HG03558 (cell line): ENCODE results near the gene MFN2.
A peak's percentile ranks its signal among the peaks of the same experiment; 100 is the strongest.
"Not testable (repeated sequence)": the region's sequence is repeated elsewhere in the genome, so short reads cannot be mapped to it uniquely, and the experiment has no call there.

Experiments used
- ATAC-seq: cut with Tn5 transposase; IDR thresholded peaks from one replicate; pipeline ENCODE4 v1.9.1; 2021; ENCODE audit warnings: moderate number of reproducible peaks; ENCODE audit not compliant: unreplicated experiment; ENCODE audit errors: extremely low read depth

Gene MFN2

DNA sequence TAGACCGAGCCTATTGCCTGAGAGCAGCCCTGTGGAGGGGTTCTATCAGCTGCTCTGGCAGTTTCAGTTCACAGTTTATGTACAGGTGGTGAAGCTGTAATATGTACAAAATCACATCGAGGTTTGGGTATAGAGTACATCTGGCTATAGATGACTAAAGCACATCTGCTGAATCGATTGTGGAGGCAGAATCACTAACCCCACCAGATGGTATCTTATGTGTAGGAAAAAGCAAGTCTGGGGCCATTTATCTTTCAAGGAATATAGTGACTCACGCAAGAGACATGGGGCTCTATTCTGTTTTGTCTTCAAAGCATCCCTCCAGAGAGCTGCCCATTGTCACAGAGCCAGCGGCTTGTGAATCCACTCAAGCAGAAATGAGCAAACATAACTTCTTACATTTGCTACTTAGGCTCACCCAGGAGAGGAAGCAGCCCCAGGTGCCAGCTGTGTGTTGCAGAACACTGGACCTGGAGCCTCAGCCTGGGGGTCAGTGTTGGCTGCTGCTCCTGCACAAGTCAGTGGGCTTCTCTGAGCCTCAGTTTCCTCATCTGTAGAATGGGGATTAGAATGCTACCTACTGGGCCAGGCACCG is 60.3 kb downstream of the MFN2 start:
- peak; percentile 64 for ATAC-seq

- ATAC-seq: not testable (repeated sequence)
Observed at GRCh38 chr1:12044187-12044877, 64.1 kb downstream of the MFN2 start.

DNA sequence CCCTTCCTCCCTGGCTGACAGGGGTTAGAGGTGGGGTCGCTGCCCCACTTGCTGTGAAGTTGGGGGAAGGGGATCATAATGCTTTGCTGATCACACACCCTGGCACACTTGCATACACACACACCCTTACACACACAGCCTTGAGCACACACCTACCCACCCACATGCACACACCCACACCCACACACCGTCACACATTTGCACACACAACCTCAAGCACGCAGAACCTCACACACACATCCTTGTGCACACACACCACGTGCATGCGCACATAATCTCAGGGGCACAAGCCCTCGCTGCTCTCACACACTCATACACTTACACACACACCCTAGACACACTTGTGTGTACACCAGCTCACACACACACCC is 66.5 kb downstream of the MFN2 start:
- ATAC-seq: no peak

- no peak for ATAC-seq
Observed at GRCh38 chr1:12047120-12047876, 67.1 kb downstream of the MFN2 start.

DNA sequence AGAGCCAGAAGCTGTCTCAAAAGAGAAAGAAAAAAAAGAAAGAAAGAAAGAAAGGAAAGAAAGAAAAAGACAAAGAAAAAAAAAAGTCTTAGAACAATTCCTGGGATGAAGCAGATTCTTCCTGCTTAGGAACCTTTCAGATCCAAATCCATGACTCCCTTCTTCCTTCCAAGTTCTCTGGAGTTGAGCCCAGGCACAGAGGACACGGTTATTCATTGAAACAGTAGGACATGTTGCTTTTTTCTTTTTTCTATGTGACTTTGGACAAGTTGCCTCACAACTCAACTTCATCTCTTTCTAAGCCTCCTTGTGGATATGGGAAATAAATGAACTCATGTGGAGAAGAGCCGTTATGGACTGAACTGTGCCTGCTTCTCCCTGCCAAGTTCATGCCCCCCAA is 68.1 kb downstream of the MFN2 start:
- ATAC-seq: no peak

DNA sequence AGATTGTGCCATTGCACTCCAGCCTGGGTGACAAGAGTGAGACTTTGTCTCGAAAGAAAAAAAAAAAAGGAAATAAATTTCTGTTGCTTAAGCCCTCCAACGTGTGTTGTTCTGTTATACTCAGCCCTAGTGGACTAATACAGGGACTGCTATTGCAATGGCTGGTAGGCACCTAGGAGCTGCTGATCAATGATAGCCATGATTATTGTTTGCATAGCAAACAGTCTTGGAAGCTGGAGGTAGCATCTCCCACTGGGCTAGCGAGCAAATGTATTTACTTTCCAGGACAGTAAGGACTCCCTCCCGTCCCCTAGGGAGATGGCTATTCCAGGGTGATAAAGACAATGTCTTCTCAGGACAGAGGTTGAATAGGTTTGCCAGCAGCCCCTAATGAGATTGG is 69.4 kb downstream of the MFN2 start:
- no peak for ATAC-seq

DNA sequence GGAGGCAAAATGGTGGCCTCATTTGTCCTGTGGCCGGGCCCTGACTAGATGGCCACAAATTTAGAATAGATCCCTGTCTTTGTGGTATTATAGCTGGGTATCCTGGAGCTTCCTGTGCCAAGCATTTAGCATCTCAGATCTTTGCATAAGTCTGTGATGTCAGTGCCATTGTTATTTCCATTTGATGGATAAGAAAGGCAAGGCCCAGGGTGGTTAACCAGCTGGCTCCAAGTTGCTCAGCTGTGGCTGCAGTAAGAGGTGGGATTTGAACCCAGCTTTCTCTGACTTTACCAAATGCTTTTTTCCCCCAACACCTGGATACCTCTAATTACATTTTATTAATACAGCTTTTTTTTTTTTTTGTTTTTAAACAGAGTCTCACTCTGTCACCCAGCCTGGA is 71.1 kb downstream of the MFN2 start:
- ATAC-seq: no peak

DNA sequence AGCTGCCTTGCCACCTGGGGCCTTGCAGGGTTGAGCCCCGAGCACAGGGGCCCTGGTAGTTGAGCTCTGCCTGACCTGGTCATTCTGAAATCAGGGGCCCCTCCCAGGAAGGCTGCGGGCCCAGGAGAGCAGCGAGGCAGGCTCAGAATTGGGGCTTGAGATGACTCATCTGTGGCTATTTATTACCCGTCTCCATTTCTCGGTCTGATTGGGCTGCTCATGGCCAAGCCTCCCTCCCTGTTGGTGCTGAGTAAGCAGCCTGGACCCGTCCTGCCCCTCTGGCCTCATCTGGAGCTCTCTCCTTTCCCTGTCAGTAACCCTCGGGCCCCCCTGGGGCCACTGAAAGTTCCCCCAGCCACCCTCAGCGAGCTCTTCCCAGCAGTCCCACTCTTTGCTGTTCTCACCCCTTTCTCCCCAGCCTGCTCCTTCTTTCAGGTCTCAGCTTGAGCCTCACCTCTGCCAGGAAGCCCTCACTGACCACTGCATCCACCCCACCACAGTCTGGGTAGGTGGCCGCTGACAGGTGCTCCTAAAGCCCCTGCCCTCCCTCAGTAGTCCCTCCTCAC is 71.8 kb downstream of the MFN2 start:
- ATAC-seq: peak; percentile 32

GRCh38 chr1:12052997-12053686 is 72.9 kb downstream of the MFN2 start:
- ATAC-seq: no peak

DNA sequence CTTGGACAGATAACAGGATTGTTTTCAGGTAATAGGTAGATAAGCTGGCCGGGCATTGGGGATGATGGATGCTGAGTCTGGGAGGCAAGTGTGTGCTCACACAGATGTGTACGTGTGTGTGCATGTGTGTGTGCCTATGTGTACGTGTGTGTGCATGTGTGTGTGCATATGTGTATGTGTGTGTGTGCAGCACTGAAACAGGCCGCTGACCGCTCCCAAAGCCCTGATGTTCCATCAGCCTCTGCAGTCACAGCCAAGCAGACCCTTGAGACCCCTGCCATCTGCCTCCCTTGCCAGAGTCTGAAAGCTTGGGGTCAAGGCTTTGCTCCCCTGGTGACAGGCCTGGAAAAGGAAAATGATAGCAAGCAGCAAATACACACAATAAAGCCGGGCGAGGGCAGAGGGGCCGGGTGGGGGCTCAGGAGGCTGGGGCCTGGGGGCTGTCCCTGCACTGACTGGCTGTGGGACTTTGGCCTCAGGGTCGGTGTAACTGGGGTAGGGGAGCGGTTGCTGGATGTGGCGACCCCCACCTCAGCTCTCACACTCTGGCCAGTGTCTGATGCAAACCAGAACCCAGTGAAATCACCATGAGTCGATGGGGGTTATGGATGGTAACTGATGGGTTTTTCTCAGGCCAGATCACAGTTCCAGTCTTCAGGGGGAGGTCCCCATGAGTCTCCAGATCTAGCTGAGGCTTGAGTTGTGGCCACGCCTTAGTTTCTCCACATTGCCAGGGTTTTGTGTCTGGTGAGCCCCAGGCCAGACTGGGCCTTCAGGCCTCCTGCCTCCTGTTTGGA is 73.7 kb downstream of the MFN2 start:
- ATAC-seq: no peak

- ATAC-seq: no peak
Observed at GRCh38 chr1:12055259-12055658, 75.0 kb downstream of the MFN2 start.

DNA sequence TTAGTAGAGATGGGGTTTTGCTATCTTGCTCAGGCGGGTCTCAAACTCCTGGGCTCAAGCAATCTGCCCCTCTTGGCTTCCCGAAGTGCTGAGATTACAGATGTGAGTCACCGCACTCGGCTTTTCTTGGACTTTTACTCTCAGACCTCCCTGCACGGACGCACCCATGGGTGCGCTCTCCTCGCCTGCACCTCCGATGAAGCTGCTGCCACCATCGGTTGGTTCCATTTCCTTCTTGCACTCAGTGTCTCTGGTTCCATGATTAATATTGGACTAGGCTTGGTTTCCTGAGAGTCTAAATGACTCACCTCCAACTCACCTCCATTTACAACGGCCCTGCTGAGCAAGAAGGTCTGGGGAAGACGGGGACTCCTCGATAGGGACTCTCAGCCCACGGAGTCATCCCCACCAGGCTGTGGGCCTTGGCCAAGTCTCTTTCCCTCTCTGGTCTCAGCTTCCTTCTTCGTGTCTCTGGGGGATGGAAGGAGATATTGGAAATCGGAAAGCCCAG is 76.1 kb downstream of the MFN2 start:
- ATAC-seq: no peak

GRCh38 chr1:12057382-12057781 is 77.1 kb downstream of the MFN2 start:
- ATAC-seq: no peak

- ATAC-seq: no peak
Observed at GRCh38 chr1:12057940-12058687, 77.9 kb downstream of the MFN2 start.

DNA sequence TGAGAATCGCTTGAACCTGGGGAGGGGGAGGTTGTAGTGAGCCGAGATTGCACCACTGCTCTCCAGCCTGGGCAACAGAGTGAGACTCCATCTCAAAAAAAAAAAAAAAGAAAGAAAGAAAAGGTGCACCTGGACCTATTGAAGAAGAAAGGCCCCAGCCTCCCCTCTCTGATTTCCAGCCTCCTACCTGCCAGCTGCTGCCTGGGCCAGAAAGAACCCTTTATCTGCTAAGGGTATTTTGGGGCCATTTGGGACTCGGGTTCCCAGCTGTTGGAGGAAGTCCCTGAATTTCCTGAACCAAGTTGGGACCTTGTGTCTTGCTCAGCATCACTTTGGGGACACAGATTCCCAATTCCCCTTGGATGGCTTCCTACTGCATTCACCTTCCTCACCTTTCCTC is 79.0 kb downstream of the MFN2 start:
- no peak for ATAC-seq

DNA sequence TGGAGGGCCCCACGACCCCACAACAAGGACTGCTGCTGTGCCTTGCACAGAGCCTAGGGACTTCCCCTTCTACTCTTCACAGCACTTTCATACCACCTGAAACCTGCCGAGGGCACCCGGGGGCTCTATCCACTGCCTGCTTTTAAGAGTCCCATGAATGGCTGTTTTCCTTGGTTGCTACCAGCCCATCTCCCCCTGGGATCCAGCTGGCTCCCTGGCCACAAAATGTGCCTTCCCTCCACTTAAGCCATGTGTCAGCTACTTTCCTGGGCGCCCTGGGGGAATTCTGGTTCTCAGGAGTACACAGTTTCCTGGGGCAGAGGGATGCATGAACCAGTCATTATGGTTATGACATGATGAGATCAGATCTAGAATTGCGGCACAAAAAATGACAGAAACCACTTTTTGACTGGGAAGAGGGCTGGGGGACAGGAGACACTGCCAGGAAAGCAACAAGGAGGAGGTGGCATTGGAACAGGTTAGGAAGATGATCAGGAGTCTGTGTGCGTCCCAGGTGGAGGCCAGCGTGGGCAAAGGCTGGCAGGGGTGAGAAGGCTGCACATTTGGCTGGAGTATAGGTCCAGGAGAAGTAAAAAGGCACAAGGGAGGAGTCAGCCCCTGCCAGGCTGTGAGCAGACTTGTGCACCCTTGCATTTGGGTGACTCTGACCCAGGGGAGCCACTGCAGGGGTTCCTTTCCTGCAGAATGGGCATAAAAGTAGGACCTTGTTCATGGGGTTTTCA is 79.6 kb downstream of the MFN2 start:
- no peak for ATAC-seq

DNA sequence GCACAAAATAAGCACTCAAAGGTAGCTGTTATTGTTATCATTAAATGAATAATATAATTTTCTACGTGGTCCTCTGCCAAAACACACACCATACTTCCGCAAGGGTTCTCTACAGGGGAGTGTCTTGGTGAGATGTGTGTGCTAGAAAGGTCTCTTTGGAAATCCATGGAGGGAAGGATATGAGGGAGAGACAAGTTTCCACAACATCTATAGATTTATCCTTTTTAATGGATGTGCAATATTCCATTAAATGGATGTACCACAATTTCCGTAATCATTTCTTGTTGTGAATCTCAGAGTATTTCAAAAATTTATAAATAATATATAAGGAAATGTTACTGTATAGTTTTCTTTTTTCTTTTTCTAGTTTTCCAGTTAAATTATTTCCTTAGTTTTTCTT is 80.3 kb downstream of the MFN2 start:
- ATAC-seq: no peak
